AG04449 (cell line): ENCODE data around the gene PTTG1.
A peak's percentile ranks its signal among the peaks of the same experiment; 100 is the strongest.

Source experiments
- CTCF ChIA-PET: fragments of 350-600 bp; formaldehyde crosslinking; extraction: SDS; loops from one replicate; lab custom pipeline; 2021; ENCODE audit warnings: antibody characterized with exemption; lab: Yijun Ruan, JAX
- POLR2A ChIA-PET: fragments of 400-600, 350-600 bp; formaldehyde crosslinking; extraction: SDS; loops from one replicate; lab custom pipeline; 2020; ENCODE audit warnings: antibody characterized with exemption, inconsistent platforms; lab: Yijun Ruan, JAX
- DNase-seq: peaks from one replicate; pipeline ENCODE4 v3.0.0-alpha.2; 2010; ENCODE audit warnings: low read depth, low spot score
- H3K4me3 ChIP-seq: 2 replicates; pipeline ENCODE4 v1.5.1; 2011; ENCODE audit warnings: low read depth, mild to moderate bottlenecking, control low read depth, low read length
- TF ChIP-seq, protein P1 (sequence below): IDR thresholded peaks from one replicate; pipeline ENCODE4 v1.5.1; 2011; ENCODE audit warnings: mild to moderate bottlenecking, moderate library complexity, low read length, control low read depth, inconsistent platforms; ENCODE audit not compliant: insufficient read depth; ENCODE audit errors: missing control alignments

The PTTG1 gene

DNA sequence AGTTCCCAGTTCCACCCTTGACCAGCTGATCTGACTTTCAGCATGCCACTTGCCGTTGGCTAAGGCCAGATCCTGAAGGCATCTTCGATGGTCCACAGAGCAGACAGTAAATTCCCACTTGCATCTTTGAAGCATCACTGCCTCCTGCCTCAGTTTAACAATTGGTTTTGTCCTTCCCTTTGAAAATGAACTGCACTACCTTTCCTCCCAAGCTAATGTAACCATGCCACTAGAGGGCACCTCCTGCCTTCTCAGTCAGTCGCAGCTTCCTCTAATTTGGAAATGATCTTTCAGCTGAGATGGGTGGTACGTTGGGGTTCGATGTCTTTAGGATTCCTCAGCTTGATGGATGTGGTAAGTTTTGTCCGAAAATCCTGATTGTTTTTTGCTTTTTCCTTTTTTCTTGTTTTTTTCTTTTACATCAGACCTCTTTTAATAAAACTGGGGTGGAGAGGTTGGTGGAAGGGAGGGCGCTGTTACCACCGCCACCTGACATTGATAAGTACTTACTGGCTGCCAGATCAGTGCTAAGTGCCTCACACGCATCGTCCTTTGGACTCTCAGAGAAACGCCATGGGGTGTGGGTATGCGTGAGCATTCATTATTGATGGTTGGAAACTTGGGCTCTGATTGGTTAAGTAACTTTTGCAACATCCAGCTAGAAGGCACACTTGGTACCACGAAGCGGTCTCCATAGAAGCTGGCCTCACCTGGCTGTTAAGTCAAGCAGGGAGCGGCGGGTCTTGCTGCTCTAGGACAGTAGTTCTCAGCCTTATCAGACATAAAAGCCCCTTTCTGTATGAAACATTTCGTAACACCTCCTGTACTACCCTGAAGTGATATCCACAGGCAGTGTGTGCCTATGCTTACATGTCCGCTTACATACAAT, 16.9 kb downstream of the PTTG1 start:
- POLR2A ChIA-PET: no interaction called here
- CTCF ChIA-PET: interaction anchor here (0.9 to 6.2 kb wide), 27 partner anchors 9 to 938 kb away, joined by 3 to 186 read pairs (median 4); partner anchors contain the start of genes PTTG1 and SLU7
- peak overlapping the region; percentile 51 for H3K4me3 ChIP-seq
- DNase-seq: no peak
- TF ChIP-seq, protein P1, sequence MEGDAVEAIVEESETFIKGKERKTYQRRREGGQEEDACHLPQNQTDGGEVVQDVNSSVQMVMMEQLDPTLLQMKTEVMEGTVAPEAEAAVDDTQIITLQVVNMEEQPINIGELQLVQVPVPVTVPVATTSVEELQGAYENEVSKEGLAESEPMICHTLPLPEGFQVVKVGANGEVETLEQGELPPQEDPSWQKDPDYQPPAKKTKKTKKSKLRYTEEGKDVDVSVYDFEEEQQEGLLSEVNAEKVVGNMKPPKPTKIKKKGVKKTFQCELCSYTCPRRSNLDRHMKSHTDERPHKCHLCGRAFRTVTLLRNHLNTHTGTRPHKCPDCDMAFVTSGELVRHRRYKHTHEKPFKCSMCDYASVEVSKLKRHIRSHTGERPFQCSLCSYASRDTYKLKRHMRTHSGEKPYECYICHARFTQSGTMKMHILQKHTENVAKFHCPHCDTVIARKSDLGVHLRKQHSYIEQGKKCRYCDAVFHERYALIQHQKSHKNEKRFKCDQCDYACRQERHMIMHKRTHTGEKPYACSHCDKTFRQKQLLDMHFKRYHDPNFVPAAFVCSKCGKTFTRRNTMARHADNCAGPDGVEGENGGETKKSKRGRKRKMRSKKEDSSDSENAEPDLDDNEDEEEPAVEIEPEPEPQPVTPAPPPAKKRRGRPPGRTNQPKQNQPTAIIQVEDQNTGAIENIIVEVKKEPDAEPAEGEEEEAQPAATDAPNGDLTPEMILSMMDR: peak; percentile 86

DNA sequence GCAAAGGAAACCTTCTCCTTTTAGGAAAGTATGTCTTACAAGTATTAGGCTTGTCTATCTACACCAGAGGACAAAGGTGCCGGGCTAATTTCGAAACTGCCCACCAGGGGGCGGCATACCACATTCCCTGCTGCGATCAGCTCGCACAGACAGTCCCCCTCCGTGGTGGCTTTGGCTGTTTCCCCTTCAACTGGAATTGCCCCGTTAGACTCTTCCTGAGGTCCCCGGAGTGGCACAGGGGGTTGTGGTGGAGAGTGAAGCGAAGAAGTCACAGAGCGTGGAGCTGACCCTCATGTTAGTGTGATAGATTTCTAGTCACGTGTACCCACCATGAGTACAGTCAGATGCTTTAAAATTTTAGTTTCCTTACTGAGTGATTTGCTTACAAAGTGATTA, 17.5 kb downstream of the PTTG1 start:
- DNase-seq: no peak
- ChIA-PET CTCF (interaction anchor here (1.0 to 6.2 kb wide), 18 partner anchors 9 to 938 kb away, joined by 3 to 186 read pairs (median 8); partner anchors contain the start of genes PTTG1 and SLU7), POLR2A (no interaction called here)
- TF ChIP-seq, protein P1: peak; percentile 85
- peak overlapping the region; percentile 51 for H3K4me3 ChIP-seq

DNA sequence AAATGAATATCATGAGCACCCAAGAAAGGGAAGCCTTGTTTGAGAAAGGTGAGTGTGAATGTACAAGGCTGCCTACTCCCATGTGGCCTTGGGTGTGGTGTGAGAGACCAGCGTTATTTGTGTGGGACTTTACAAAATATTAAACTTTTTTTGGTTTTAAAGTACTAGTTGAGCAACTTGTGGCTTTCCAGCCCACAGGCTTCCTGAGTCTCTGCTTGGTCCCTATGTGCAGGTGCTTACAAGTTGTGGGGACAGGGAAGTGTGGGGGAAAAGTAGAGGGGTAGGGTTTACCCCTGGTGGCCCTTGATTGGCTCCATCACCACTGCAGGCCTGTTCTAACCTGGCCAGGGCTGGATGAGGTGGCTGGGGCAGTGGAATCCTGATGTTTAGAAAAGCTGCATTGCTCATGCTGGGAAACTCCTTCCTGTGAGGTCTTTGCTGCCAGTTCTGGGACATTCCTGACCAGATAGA, 19.7 kb downstream of the PTTG1 start:
- POLR2A ChIA-PET: no interaction called here
- TF ChIP-seq, protein P1: no peak
- DNase-seq: no peak
- CTCF ChIA-PET: interaction anchor here (0.7 to 6.2 kb wide), 6 partner anchors 11 to 355 kb away, joined by 3 to 186 read pairs (median 36); partner anchors contain the start of gene PTTG1
- no peak overlapping the region for H3K4me3 ChIP-seq

DNA sequence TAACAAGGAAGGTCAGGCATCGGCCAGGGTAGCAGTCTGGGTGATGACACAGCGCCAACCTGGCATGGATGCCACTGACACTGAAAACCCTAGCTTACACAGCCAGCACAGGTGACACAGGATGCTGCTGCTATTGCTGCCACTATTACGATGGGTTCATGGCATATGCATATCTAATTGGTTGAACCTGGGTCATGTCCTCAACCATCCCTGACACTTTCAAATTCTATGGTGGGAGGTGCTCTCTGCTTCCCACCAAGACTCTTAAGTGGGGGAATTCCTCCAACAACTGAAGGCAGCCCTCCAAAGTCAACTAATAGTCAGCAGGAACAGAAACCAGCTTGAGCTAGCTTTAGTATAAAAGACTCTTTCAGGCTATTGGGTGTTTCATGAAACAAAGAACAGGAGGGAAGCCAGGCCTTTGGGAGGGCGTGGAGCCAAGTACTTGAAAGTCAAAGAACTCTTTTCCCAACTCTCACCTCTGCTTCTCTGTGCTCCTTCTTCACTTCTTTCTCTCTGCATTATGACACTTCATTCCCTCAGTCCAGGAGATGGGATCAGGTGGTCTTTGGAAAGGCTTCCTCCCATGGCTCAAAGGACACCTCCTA, 21.3 kb downstream of the PTTG1 start:
- H3K4me3 ChIP-seq: no peak overlapping the region
- CTCF ChIA-PET: interaction anchor here (1.6 to 6.2 kb wide), 2 partner anchors 10 to 17 kb away, joined by 6 to 186 read pairs; partner anchors contain the start of gene PTTG1
- TF ChIP-seq, protein P1: no peak
- POLR2A ChIA-PET: interaction anchor here (0.7 kb wide), 1 partner anchor 933 kb away, joined by 3 read pairs; no protein-coding TSS in a partner anchor
- no peak for DNase-seq

DNA sequence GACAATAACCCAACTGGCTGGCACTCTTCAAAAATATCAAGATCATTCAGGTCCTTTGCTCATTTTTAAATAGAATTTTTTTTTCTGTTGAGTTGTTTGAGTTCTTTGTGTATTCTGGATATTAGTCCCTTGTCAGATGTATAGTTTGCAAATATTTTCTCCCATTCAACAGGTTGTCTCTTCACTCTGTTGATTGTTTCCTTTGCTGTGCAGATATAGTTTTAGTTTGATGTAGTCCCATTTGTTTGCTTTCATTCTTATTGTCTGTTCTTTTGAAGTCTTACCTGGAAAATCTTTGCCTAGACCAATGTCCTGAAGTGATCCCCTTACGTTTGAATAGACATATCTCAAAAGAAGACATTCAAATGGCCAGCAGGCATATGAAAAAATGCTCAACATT, 22.8 kb downstream of the PTTG1 start:
- no peak overlapping the region for H3K4me3 ChIP-seq
- TF ChIP-seq, protein P1: no peak
- ChIA-PET POLR2A (no interaction called here), CTCF (interaction anchor here (0.7 to 1.0 kb wide), 2 partner anchors 15 to 22 kb away, joined by 3 read pairs; no protein-coding TSS in a partner anchor)
- no peak for DNase-seq

DNA sequence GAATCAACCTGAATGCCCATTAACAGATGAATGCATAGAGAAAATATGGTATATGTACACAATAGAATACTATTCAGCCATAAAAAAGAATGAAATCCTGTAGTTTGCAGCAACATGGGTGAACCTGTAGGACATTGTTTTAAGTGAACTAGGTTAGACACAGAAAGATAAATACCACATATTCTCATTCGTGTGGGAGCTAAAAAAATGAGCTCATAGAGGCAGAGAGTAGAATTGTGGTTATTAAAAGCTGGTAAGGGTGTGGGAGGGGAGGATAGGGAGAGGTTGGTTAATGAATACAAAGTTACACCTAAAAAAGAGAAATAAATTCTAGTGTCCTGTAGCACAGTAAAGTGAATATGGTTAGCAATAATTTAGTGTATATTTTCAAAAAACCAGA, 23.5 kb downstream of the PTTG1 start:
- no peak overlapping the region for H3K4me3 ChIP-seq
- TF ChIP-seq, protein P1: no peak
- DNase-seq: no peak
- ChIA-PET POLR2A (no interaction called here), CTCF (no interaction called here)
